NB4 (cell line): Measurements from ENCODE around the gene BRF1.

Experiments used
- DNase-seq: peaks from one replicate; pipeline ENCODE4 v3.0.0; 2010; ENCODE audit warnings: low read depth
- H3K4me3 ChIP-seq: one replicate; pipeline ENCODE4 v1.5.1; 2011; ENCODE audit warnings: mild to moderate bottlenecking, low read depth, low read length, moderate library complexity
- MAX ChIP-seq: IDR thresholded peaks from 2 replicates; pipeline ENCODE4 v1.6.1; 2011; ENCODE audit warnings: low read depth, low read length
- MYC ChIP-seq: IDR thresholded peaks from 2 replicates; pipeline ENCODE4 v1.6.1; 2011; ENCODE audit warnings: low read depth, low read length
- POLR2A ChIP-seq: IDR thresholded peaks from 2 replicates; pipeline ENCODE4 v1.6.1; 2011; ENCODE audit warnings: mild to moderate bottlenecking; ENCODE audit not compliant: insufficient read length; ENCODE audit errors: extremely low read depth
- TF ChIP-seq, protein P1 (sequence below): IDR thresholded peaks from one replicate; pipeline ENCODE4 v1.5.1; 2012; ENCODE audit warnings: low read depth, low read length

Gene BRF1

DNA sequence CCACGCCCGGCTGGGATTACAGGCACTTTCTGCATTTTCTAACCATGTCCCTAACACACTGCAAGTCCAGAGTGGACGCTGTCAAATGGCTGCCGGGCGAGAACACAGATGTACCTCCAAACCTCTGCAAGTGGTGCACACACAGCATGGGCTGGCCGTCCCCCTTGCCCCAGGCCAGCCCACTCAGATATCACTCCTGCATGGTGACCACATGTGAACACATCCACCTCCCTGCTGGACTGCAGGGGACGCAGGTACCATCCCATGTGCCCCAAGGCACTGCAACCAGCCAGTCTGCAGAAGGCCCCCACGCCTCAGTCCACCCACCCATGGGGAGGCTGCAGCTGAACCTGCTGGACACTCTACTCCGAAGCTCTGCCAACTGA is 14.0 kb downstream of the BRF1 start:
- TF ChIP-seq, protein P1, sequence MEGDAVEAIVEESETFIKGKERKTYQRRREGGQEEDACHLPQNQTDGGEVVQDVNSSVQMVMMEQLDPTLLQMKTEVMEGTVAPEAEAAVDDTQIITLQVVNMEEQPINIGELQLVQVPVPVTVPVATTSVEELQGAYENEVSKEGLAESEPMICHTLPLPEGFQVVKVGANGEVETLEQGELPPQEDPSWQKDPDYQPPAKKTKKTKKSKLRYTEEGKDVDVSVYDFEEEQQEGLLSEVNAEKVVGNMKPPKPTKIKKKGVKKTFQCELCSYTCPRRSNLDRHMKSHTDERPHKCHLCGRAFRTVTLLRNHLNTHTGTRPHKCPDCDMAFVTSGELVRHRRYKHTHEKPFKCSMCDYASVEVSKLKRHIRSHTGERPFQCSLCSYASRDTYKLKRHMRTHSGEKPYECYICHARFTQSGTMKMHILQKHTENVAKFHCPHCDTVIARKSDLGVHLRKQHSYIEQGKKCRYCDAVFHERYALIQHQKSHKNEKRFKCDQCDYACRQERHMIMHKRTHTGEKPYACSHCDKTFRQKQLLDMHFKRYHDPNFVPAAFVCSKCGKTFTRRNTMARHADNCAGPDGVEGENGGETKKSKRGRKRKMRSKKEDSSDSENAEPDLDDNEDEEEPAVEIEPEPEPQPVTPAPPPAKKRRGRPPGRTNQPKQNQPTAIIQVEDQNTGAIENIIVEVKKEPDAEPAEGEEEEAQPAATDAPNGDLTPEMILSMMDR: no peak
- no peak for DNase-seq
- H3K4me3 ChIP-seq: no peak overlapping the region

- no peak for DNase-seq
- H3K4me3 ChIP-seq: no peak overlapping the region
- no peak for TF ChIP-seq POLR2A
- no peak for TF ChIP-seq MYC
- TF ChIP-seq, protein P1: no peak
- no peak for TF ChIP-seq MAX
Measured at GRCh38 chr14:105285174-105285573, 15.6 kb downstream of the BRF1 start.

GRCh38 chr14:105283899-105284298 is 16.9 kb downstream of the BRF1 start:
- H3K4me3 ChIP-seq: no peak overlapping the region
- TF ChIP-seq MAX (no peak), MYC (no peak), POLR2A (no peak)
- TF ChIP-seq, protein P1: no peak
- no peak for DNase-seq

GRCh38 chr14:105283028-105283427 is 17.8 kb downstream of the BRF1 start:
- TF ChIP-seq, protein P1: no peak
- TF ChIP-seq MYC (no peak), MAX (no peak), POLR2A (no peak)
- no peak for DNase-seq

DNA sequence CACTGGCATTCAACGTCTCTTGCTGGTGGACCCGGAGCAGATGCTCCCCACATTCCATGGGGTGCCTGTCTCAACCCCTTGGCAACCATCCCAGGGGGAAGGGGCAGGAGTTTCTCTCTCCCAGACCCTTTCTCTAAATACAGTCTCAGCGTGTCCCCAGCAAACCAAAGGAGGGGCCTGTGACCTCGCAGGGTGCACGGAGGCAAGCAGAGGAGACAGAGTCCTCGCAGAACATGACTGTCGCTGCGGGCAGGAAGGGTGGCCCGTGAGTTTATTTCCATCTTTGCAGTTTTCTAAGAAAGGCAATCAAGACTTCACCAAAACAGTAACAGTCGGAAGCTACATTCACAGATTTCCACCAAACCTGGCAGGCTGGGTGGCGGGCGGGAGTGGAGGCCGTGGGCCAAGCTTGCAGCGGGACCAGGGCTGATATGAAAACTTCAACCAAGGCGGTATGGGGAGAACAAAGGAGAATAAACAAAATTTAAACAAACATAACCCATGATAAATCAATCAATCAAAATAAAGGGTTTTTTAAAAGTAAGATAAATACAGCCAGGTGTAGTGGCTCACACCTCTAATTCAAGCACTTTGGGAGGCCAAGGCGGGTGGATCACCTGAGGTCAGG is 18.6 kb downstream of the BRF1 start:
- no peak for DNase-seq
- no peak overlapping the region for H3K4me3 ChIP-seq
- TF ChIP-seq, protein P1: no peak
- no peak for TF ChIP-seq MYC

More at GRCh38 chr14:105283028-105283427, 17.8 kb downstream of the BRF1 start:
- no peak overlapping the region for H3K4me3 ChIP-seq

- no peak overlapping the region for H3K4me3 ChIP-seq
- TF ChIP-seq, protein P1: peak; percentile 21
- TF ChIP-seq MYC (no peak), POLR2A (no peak)
- peak; percentile 33 for DNase-seq
Measured at GRCh38 chr14:105281371-105282097, 19.3 kb downstream of the BRF1 start.
